Colon (tissue), 2 donors: ENCODE measurements around the gene MRPL4.
"Not testable (repeated sequence)": the region's sequence is repeated elsewhere in the genome, so short reads cannot be mapped to it uniquely, and the experiment has no call there.

Source experiments
- FAIRE-seq: peaks from 2 replicates; lab custom pipeline; 2012; peaks lifted over from hg19 to GRCh38; lab: Jason Lieb, UNC
- donor health status: control.
- donor health status: control.

The MRPL4 gene

GRCh38 chr19:10262771-10263170 is 10.8 kb downstream of the MRPL4 start:
- no peak for FAIRE-seq

GRCh38 chr19:10266706-10267105 is 14.7 kb downstream of the MRPL4 start:
- FAIRE-seq = no peak

GRCh38 chr19:10268071-10268470 is 16.1 kb downstream of the MRPL4 start:
- FAIRE-seq = no peak

- FAIRE-seq = no peak
Measured at GRCh38 chr19:10269333-10270179, 17.5 kb downstream of the MRPL4 start.

- FAIRE-seq = no peak
Measured at GRCh38 chr19:10270180-10270615, 18.2 kb downstream of the MRPL4 start.

DNA sequence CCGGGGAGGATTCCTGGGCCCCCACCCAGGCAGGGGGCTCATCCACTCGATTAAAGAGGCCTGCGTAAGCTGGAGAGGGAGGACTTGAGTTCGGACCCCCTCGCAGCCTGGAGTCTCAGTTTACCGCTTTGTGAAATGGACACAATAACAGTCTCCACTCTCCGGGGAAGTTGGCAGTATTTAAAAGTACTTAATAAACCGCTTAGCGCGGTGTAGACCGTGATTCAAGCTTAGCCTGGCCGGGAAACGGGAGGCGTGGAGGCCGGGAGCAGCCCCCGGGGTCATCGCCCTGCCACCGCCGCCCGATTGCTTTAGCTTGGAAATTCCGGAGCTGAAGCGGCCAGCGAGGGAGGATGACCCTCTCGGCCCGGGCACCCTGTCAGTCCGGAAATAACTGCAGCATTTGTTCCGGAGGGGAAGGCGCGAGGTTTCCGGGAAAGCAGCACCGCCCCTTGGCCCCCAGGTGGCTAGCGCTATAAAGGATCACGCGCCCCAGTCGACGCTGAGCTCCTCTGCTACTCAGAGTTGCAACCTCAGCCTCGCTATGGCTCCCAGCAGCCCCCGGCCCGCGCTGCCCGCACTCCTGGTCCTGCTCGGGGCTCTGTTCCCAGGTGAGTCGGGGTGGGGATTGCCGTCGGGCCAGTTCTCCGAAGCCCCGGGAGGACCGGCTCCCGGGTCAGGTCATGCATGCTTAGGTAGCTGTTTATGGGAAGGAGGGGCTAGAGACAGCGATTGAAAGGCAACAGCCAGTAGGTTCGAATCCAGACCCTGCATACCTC is 18.8 kb downstream of the MRPL4 start, which contains the start of gene ICAM1:
TSS of gene ICAM1 (plus strand) at position 505 of the 779 bp plus-strand sequence. CDS start at position 545, 40 bp downstream.
- no peak for FAIRE-seq

DNA sequence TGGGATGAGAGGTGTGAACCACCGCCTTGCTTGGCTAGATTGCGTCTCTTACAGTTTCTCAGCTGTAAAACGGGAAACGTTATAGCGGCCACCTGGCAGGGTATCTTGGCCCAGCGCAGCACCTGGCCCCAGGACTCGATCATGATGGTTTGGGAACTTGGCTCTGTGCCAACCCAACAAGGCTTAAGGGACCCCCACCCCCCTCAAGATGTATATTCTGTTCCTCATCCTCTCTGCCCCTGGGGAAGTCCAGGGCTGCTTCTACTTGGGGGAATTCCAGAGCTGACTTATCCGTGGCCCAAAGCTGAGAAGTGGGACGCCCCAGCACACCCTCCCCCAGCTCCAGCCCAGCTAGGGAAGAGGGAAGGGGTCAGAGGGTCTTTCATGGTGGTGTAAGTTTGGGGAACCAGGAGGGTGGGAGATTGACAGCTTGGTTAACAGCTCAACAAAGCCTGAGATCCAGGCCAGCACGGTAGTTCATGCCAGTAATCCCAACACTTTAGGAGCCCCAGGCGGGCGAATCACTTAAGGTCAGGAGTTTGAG is 19.6 kb downstream of the MRPL4 start:
- no peak for FAIRE-seq

- no peak for FAIRE-seq
Measured at GRCh38 chr19:10274589-10274988, 22.6 kb downstream of the MRPL4 start.

DNA sequence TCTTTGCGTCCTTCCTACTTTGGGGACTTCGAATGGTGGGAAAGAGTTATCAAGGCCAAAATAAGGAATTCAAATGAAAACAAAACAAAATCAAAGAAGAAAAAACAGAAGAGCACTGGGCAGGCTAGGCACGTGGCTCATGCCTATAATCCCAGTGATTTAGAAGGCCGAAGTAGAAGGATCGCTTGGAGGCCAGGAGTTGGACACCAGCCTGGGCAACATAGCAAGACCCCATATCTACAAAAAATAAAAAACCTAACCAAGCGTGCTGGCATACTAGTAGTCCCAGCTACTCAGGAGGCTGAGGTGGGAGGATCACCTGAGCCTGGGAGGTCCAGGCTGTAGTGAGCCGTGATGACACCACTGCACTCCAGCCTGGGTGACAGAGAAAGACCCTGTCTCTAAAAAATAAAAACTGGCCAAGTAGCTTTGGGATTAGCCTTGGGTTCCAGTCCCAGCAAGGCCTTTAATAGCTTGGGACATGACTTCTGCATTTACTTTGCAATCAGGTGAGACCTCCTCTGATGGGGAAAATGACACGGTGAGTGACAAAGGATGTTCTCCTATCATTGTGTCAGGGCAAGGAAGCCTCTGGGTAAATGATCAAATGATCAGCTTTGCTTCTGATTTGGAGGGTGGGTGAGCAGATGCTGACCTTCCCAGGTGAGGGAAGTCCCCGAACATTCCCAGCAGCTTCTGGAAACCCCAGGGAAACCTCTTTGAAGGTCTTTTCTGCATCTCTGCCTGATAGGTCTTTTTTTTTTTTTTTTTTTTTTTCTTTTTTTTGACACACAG is 26.0 kb downstream of the MRPL4 start:
- FAIRE-seq = no peak

- no peak for FAIRE-seq
Measured at GRCh38 chr19:10278935-10279334, 26.9 kb downstream of the MRPL4 start.

DNA sequence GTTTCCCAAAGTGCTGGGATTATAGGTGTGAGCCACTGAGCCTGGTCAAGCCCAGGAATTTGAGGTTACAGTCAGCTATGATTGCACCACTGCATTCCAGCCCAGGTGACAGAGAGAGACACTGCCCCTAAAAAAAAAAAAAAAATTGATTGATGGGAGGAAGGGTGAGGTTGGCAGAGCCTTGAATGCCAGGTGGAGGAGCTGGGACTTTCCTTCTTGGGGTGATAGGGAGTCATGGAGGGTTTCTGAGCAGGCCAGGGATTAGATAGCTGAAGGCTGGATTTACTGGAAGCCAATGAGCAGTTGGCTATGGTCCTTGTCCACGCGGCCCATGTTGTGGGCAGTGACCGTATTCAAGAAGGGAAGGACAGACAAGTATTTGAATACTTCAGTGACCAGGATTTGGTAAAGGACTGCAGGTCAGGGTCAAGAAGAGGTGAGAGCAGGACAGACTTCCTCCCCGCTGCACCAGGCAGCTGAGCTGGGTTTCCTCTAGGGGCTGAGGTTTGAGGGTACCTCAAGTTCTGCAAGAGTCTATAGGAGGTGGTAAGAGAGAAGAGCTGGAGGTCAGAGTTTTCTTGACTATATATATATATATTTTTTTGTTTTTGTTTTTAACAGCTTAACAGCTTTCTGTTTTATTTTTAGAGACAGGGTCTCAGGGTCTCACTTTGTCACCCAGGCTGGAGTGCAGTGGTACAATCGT is 27.9 kb downstream of the MRPL4 start:
- FAIRE-seq = no peak

GRCh38 chr19:10282043-10282442 is 30.0 kb downstream of the MRPL4 start:
- FAIRE-seq = not testable (repeated sequence)

DNA sequence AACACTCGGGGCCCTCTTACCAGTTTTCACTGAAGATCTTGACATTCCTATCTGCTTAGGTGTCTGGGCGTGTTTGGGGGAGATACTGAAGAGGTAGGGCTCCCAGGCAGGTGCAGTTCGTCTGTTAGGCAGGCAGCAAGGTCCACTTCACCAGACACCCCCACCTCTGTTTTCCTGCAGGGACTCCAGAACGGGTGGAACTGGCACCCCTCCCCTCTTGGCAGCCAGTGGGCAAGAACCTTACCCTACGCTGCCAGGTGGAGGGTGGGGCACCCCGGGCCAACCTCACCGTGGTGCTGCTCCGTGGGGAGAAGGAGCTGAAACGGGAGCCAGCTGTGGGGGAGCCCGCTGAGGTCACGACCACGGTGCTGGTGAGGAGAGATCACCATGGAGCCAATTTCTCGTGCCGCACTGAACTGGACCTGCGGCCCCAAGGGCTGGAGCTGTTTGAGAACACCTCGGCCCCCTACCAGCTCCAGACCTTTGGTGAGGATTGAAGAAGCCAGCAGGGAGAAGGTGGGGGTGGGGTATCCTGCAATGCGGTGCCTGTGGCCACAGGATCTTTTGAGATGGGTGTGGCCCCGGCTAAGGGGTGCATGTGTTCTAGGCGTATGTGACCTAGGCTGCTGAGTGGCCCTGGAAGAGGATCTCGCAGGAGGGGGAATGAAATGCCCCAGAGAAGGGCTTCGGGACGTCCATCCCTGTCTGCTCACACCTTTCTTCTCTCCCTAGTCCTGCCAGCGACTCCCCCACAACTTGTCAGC is 31.5 kb downstream of the MRPL4 start:
- no peak for FAIRE-seq

DNA sequence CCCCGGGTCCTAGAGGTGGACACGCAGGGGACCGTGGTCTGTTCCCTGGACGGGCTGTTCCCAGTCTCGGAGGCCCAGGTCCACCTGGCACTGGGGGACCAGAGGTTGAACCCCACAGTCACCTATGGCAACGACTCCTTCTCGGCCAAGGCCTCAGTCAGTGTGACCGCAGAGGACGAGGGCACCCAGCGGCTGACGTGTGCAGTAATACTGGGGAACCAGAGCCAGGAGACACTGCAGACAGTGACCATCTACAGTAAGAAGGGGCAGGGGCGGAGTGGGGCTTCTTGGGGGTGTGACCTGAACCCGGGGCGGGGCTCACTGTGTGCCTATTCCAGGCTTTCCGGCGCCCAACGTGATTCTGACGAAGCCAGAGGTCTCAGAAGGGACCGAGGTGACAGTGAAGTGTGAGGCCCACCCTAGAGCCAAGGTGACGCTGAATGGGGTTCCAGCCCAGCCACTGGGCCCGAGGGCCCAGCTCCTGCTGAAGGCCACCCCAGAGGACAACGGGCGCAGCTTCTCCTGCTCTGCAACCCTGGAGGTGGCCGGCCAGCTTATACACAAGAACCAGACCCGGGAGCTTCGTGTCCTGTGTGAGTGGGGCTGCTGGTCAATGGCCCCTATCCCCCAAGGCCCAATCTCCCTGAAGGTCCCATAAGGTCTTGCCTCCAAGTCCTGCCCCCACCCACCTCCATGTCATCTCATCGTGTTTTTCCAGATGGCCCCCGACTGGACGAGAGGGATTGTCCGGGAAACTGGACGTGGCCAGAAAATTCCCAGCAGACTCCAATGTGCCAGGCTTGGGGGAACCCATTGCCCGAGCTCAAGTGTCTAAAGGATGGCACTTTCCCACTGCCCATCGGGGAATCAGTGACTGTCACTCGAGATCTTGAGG is 32.3 kb downstream of the MRPL4 start:
- FAIRE-seq = no peak

DNA sequence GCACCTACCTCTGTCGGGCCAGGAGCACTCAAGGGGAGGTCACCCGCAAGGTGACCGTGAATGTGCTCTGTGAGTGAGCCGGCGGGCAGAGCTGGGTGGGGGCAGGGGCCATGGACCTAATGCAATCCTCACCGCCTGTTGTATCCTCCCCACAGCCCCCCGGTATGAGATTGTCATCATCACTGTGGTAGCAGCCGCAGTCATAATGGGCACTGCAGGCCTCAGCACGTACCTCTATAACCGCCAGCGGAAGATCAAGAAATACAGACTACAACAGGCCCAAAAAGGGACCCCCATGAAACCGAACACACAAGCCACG is 32.9 kb downstream of the MRPL4 start:
- no peak for FAIRE-seq

DNA sequence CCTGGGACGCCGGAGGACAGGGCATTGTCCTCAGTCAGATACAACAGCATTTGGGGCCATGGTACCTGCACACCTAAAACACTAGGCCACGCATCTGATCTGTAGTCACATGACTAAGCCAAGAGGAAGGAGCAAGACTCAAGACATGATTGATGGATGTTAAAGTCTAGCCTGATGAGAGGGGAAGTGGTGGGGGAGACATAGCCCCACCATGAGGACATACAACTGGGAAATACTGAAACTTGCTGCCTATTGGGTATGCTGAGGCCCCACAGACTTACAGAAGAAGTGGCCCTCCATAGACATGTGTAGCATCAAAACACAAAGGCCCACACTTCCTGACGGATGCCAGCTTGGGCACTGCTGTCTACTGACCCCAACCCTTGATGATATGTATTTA is 33.4 kb downstream of the MRPL4 start:
- no peak for FAIRE-seq

DNA sequence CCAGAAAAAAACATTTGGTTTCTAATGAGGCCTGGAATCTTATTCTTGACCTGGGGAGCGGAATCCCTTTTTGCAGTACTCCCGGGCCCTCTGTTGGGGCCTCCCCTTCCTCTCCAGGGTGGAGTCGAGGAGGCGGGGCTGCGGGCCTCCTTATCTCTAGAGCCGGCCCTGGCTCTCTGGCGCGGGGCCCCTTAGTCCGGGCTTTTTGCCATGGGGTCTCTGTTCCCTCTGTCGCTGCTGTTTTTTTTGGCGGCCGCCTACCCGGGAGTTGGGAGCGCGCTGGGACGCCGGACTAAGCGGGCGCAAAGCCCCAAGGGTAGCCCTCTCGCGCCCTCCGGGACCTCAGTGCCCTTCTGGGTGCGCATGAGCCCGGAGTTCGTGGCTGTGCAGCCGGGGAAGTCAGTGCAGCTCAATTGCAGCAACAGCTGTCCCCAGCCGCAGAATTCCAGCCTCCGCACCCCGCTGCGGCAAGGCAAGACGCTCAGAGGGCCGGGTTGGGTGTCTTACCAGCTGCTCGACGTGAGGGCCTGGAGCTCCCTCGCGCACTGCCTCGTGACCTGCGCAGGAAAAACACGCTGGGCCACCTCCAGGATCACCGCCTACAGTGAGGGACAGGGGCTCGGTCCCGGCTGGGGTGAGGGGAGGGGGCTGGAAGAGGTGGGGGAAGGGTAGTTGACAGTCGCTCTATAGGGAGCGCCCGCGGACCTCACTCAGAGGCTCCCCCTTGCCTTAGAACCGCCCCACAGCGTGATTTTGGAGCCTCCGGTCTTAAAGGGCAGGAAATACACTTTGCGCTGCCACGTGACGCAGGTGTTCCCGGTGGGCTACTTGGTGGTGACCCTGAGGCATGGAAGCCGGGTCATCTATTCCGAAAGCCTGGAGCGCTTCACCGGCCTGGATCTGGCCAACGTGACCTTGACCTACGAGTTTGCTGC is 35.1 kb downstream of the MRPL4 start, which contains the start of gene ICAM4:
TSS of gene ICAM4 (plus strand) at position 153 of the 935 bp plus-strand sequence. CDS start at position 211, 58 bp downstream.
- FAIRE-seq = no peak

- no peak for FAIRE-seq
Measured at GRCh38 chr19:10288662-10289166, 36.7 kb downstream of the MRPL4 start.
